Stimulated activated naive B cell treated with anti-CD40 and anti-IgM and Interleukin-4, amounts not matched to agents 10 μg/mL and 1 μg/mL and 100 μg/mL, for 72 hours (primary cell): Measurements from ENCODE around the gene APOBEC3G.

Source experiments
- ATAC-seq, 2 donors: fragments of 150-1000 bp; cut with Tn5 transposase; replicated peaks; 2 replicates each; pipeline ENCODE4 v1.10.0; 2021; ENCODE audit warnings: moderate library complexity in 1 of 2
- DNase-seq: peaks from one replicate; pipeline ENCODE4 v3.0.0; 2021
- H3K27ac Mint-ChIP-seq: one replicate; pipeline ENCODE4 v1.8.0; 2022; ENCODE audit warnings: mild to moderate bottlenecking, mixed read lengths
- H3K27me3 Mint-ChIP-seq, 2 donors: one replicate each; pipeline ENCODE4 v1.8.0; 2022; ENCODE audit warnings: mixed read lengths in 2 of 2
- H3K36me3 Mint-ChIP-seq, 2 donors: one replicate each; pipeline ENCODE4 v1.8.0; 2022; ENCODE audit warnings: mixed read lengths in 2 of 2, mild to moderate bottlenecking in 1 of 2
- H3K4me1 Mint-ChIP-seq, 2 donors: one replicate each; pipeline ENCODE4 v1.8.0; 2022; ENCODE audit warnings: mixed read lengths in 2 of 2, mild to moderate bottlenecking in 1 of 2
- H3K4me3 Mint-ChIP-seq, 2 donors: one replicate each; pipeline ENCODE4 v1.8.0; 2022; ENCODE audit warnings: mild to moderate bottlenecking in 2 of 2, mixed read lengths in 2 of 2, moderate library complexity in 1 of 2
- H3K9me3 Mint-ChIP-seq, 2 donors: one replicate each; pipeline ENCODE4 v1.8.0; 2022; ENCODE audit warnings: mixed read lengths in 2 of 2, mild to moderate bottlenecking in 1 of 2

Gene APOBEC3G

DNA sequence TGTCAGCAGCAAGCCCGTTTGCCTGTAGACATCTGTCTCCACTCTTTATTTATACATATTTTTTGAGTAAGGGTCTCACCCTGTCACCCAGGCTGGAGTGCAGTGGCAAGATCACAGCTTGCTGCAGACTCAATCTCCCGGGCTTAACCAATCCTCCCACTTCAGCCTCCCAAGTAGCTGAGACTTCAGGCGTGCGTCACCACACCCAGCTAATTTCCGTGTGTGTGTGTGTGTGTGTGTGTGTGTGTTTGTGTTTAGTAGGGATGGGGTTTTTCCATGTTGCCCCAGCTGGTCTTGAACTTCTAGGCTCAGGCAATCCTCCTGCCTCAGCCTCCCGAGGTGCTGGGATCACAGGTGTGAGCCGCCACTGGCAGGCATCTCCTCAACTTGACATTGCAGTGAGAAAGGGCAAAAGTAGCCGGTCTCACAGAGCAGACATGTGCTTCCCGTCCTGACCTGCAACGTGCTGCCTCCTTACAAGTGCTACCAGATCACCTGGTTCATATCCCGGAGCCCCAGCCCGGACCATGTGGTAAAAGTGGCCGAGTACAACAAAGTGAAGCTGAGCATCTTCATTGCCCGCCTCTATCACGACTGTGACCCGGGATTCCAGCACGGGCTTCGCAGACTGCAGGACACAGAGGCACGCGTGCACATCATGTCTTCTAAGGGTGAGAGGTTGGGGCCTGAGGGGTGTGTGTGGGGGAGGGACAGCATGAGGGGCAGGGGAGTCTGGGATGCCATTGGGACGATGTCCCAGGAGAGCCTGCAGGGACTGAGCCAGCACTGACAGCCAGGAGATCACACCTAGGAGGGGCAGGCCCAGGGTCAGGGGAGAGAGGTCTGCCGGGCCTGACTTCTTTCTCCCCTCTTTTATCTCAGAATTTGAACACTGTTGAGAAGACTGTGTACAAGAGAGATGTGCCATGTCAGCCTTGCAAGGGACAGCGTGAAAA is 14.3 kb downstream of the APOBEC3G start:
- H3K9me3 Mint-ChIP-seq, result no peaks in the 10 kb centered on the region
- no peak for DNase-seq
- H3K36me3 Mint-ChIP-seq, result peaks cover 5 to 16% of the 10 kb centered on the region in 2 donors
- H3K4me3 Mint-ChIP-seq, result no peak overlapping the region
- ATAC-seq, result no peak
- peaks cover 30 to 73% of the 10 kb centered on the region in 2 donors for H3K4me1 Mint-ChIP-seq
- H3K27ac Mint-ChIP-seq, result peak overlapping the region; percentile 9
- H3K27me3 Mint-ChIP-seq, result no peaks in the 10 kb centered on the region

DNA sequence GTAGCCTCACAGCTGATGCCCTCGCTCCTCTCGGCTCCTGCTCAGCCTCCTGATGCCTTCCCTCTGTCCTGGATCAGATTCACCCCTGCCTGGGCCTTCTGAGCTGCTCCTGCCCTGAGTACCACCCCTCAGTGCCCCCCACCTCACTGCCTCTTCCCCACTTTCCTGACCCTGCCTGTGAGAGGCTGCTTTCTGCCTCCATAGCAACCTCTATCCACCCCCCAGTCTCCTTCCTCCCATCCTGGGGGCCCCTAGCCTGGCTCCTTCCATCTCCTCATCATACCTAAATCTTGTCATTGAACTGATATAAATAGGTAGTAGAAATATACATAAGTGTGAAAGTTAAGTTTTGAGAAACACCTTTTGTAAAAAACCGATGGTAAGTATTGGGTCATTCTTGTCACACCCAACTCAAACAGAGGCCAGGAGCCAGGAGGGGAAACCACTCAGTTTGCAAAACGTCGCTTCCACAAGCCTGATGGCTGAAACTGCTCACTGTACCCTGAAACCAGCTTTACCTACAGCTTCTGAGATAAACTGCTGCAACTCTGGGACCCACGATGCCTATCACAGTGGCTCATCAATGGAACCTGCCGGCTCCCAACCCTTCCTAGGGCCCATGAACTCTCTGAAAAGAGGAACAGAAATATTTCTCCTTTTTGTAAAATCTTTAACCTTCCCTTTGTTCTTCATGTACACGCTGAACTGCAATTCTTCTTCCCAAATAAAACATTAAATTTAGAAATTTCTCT is 15.2 kb downstream of the APOBEC3G start:
- H3K4me1 Mint-ChIP-seq, result peaks cover 35 to 80% of the 10 kb centered on the region in 2 donors

DNA sequence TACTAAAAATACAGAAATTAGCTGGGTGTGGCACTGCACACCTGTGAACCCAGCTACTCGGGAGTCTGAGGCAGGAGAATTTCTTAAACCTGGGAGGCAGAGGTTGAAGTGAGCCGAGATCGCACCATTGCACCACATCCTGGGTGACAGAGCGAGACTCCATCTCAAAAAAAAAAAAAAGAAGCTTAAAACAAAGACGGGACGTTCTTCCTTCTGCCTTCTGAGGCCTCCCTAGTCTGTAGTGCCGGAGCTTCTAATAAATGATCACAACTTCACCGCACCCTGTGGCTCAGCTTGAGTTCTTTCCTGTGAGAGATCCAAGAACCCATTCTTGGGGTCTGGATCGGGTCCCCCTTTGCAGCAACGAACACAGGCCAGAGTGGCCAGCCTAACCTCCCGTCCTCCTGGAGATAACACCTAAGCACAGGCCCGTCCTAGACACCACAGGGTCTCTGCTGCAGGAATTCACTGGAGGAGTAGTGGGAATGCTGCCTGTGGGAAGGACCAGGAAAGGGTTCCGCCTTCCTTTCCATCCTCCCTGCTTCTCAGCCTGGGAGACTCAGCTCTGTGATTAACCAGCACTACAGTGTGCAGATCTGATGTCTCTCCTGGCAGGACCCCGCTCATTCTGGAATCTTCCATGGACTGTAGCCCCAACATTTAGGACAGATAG is 17.8 kb downstream of the APOBEC3G start:
- H3K9me3 Mint-ChIP-seq, result no peaks in the 10 kb centered on the region
- H3K27ac Mint-ChIP-seq, result peak overlapping the region; percentile 75
- H3K4me3 Mint-ChIP-seq, result no peak overlapping the region
- no peaks in the 10 kb centered on the region for H3K36me3 Mint-ChIP-seq
- ATAC-seq, result no peak
- peaks cover 45 to 91% of the 10 kb centered on the region in 2 donors for H3K4me1 Mint-ChIP-seq
- no peaks in the 10 kb centered on the region for H3K27me3 Mint-ChIP-seq
- DNase-seq, result no peak

More for the DNA sequence above, 15.2 kb downstream of the APOBEC3G start:
- Mint-ChIP-seq H3K27ac (peak overlapping the region; percentile 21), H3K4me3 (no peak overlapping the region), H3K9me3 (no peaks in the 10 kb centered on the region), H3K27me3 (no peaks in the 10 kb centered on the region), H3K36me3 (peaks cover under 1 to 10% of the 10 kb centered on the region in 2 donors)
- ATAC-seq (no peak), DNase-seq (no peak)

DNA sequence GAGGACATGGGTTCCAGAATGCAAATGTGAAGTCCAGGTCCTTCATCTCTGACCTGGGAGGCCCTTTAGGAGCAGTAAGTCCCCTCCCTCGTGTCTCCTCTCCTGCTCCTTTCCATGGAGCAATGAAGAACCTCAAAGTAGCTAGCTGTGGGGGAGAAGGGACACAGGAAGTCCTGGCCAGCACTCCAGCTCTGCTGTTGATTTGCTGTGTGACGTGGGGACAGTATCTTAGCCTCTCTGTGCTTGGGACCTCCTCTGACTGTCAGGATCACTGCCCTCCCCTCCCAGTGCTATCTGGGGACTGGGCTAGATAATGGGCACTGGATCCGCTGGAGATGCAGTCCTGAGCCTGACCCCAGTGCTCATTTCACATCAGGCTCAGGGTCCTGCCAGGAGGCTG is 18.9 kb downstream of the APOBEC3G start:
- peaks cover 46 to 91% of the 10 kb centered on the region in 2 donors for H3K4me1 Mint-ChIP-seq
- H3K4me3 Mint-ChIP-seq, result peak overlapping the region in 1 of 2 donors; percentile 37
- no peaks in the 10 kb centered on the region for H3K27me3 Mint-ChIP-seq
- H3K27ac Mint-ChIP-seq, result peak overlapping the region; percentile 37
- DNase-seq (no peak), ATAC-seq (no peak)
- no peaks in the 10 kb centered on the region for H3K36me3 Mint-ChIP-seq
- no peaks in the 10 kb centered on the region for H3K9me3 Mint-ChIP-seq

DNA sequence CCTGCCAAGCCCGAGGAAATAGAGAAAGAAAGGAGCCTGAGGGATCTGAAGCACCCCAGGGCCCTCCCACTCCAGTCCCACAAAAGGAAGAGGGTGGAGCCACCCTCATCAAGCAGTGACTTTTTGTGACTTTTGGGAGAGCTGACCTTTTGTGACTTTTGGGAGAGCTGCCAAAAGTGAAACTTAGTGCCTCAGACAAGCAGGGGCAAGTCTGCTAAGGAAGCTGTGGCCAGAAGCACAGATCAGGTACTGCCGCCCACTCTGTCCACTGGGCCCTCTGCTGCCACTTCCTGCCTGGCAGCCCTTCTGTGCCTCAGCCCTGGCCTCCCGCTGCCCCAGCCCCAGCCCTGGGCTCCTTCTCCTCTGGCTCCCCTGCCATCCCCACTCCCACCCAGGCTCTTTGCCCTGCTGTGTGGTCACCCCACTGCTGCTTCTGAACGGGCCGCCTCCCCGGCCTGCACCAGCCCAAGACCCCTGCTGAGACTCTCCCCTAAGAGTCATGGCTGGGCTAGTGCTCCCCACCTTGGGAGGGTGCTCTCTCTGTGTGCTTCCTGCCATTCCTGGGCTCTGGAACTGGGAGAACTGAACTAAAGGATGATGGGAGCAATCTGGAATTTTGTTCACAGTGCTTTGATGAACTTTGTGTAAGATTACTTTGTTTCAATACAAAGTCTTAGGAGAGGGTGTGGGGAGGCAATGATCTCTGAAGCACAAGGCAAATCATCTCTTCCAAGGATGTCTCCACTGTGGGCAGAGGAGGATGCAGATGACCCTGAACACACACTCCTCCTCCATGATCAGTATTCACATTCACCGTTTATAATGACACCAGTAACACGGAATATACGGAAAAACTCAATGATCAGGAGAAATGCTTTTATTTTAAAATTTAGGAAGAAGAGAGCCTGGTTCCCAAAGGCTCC is 20.3 kb downstream of the APOBEC3G start, which contains the start of gene APOBEC3H:
Gene APOBEC3H (plus strand): TSS at position 147 of the 923 bp plus-strand sequence. CDS start 3,035 bp downstream, outside the sequence.
- peaks cover 45 to 85% of the 10 kb centered on the region in 2 donors for H3K4me1 Mint-ChIP-seq
- ATAC-seq (peak; percentile 13 to 49), DNase-seq (peak; percentile 39)
- H3K4me3 Mint-ChIP-seq, result peak within 1 kb of the TSS; percentile 81
- no peaks in the 10 kb centered on the region for H3K9me3 Mint-ChIP-seq
- no peaks in the 10 kb centered on the region for H3K27me3 Mint-ChIP-seq
- peak within 1 kb of the TSS; percentile 100 for H3K27ac Mint-ChIP-seq
- H3K36me3 Mint-ChIP-seq, result no peaks in the 10 kb centered on the region

DNA sequence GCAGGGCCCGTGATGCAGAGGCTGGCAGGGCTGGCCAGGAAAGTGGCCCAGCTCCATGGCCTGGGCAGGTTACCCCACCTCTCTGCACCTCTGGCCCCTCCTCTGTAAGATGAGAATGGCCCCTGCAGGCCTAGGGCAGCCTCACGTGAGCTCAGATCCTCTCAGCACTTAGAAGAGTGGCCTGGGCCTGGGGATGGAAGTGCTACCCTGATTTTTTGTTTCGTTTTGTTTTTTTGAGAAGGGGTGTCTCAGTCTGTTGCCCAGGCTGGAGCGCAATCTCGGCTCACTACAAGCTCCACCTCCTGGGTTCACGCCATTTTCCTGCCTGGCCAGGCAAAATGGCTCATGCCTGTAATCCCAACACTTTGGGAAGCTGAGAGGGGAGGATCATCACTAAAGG is 21.0 kb downstream of the APOBEC3G start:
- Mint-ChIP-seq H3K4me1 (peaks cover 42 to 80% of the 10 kb centered on the region in 2 donors), H3K9me3 (no peaks in the 10 kb centered on the region), H3K27me3 (no peaks in the 10 kb centered on the region), H3K4me3 (peak overlapping the region; percentile 81), H3K27ac (peak overlapping the region; percentile 100), H3K36me3 (no peaks in the 10 kb centered on the region)
- ATAC-seq (no peak), DNase-seq (no peak)

DNA sequence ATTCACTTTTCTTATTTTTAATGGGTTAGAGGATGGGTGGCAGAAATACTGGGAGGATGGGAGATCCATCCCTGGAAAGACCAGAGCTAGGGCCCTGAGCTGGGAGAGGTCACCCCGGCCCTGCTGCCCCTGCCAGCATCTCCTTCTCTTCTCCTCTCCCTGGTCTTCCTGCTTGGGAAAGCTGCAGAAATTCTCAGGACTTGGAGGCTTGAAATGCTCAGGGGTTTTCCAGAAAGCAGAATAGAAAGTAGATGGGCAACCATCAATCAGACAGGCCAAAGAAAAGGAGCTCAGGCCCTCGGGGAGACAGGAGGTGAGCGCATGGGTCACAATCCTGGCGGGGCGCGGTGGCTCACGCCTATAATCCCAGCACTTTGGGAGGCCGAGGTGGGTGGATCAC is 21.5 kb downstream of the APOBEC3G start:
- H3K4me3 Mint-ChIP-seq, result peak overlapping the region; percentile 79 to 81
- no peaks in the 10 kb centered on the region for H3K27me3 Mint-ChIP-seq
- no peaks in the 10 kb centered on the region for H3K36me3 Mint-ChIP-seq
- H3K9me3 Mint-ChIP-seq, result no peaks in the 10 kb centered on the region
- H3K27ac Mint-ChIP-seq, result peak overlapping the region; percentile 100
- ATAC-seq (no peak), DNase-seq (no peak)
- peaks cover 42 to 82% of the 10 kb centered on the region in 2 donors for H3K4me1 Mint-ChIP-seq

DNA sequence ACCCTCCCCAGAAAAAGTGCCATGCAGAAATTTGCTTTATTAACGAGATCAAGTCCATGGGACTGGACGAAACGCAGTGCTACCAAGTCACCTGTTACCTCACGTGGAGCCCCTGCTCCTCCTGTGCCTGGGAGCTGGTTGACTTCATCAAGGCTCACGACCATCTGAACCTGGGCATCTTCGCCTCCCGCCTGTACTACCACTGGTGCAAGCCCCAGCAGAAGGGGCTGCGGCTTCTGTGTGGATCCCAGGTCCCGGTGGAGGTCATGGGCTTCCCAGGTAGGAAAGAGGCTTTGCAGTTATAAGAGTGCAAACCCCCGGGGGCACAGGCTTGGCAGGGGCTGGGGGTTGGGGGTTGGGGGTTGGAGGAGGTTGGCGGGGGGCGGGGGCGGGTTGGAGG is 24.2 kb downstream of the APOBEC3G start:
- peaks cover 36 to 62% of the 10 kb centered on the region in 2 donors for H3K4me1 Mint-ChIP-seq

DNA sequence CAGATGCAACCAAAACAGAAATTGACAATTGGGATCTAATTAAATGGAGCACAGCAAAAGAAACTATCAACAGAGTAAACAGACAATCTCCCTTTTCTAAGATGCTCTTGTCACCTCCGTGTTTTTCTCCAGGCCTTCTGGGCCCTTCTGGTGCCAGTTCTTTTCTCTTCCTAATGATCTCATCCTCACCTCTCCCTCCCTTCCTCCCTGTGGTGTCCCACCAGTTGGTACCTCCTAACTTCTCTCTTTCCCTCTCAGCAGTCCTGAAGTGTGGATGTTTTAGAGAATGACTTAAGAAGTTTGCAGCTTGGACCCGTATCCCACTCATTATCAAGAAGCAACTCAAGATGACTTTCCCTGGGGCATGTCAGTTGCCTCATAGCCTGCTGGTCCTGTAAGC is 26.4 kb downstream of the APOBEC3G start:
- peak overlapping the region; percentile 68 for H3K27ac Mint-ChIP-seq
- no peaks in the 10 kb centered on the region for H3K36me3 Mint-ChIP-seq
- no peaks in the 10 kb centered on the region for H3K9me3 Mint-ChIP-seq
- no peaks in the 10 kb centered on the region for H3K27me3 Mint-ChIP-seq
- DNase-seq (no peak), ATAC-seq (no peak)
- H3K4me1 Mint-ChIP-seq, result peaks cover 25 to 40% of the 10 kb centered on the region in 2 donors
- no peak overlapping the region for H3K4me3 Mint-ChIP-seq

More for the DNA sequence above, 24.2 kb downstream of the APOBEC3G start:
- H3K4me3 Mint-ChIP-seq, result peak overlapping the region; percentile 28 to 52
- DNase-seq, result no peak
- ATAC-seq, result no peak
- H3K27ac Mint-ChIP-seq, result peak overlapping the region; percentile 89
- H3K9me3 Mint-ChIP-seq, result no peaks in the 10 kb centered on the region
- H3K36me3 Mint-ChIP-seq, result no peaks in the 10 kb centered on the region
- no peaks in the 10 kb centered on the region for H3K27me3 Mint-ChIP-seq

DNA sequence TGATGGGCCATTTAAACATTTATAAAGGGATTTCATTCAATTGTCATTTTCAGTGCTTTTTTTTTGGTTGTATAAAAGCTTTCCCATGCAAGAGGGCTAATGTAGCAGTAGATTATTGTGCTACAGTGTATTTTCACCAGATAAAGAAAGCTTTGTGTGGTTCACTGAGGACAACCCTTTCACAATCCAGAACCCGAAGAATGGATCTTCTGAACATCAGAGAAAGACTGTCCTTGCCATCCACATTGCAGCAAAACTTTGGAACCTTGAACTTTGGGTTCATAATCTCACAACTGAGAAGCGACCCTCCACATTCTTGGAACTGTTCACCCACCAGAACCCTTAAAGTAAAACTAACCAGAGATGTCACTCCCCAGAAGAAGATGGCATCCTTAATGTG is 29.3 kb downstream of the APOBEC3G start:
- peaks cover 12 to 39% of the 10 kb centered on the region in 2 donors for H3K4me1 Mint-ChIP-seq
- H3K36me3 Mint-ChIP-seq, result no peaks in the 10 kb centered on the region
- no peak overlapping the region for H3K4me3 Mint-ChIP-seq

DNA sequence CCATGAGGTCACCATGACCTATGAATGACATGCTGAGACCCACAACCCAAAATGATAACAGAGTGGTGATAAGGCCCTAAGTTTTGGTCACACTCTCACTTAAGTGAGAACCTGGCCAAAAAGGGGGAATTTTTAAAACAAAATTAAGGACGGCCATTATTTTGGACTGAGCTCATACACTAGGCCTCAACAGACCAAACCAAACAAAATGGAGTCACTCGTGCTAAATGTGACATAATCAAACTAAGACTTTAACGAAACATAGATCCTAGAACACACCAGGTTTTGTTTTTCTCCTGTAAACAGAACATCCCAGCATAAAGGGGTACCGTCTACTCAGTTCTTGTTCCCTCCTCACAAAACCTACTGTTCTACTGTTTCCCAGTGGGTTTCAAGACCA is 31.4 kb downstream of the APOBEC3G start:
- Mint-ChIP-seq H3K27ac (peak overlapping the region; percentile 25), H3K4me3 (no peak overlapping the region), H3K36me3 (no peaks in the 10 kb centered on the region), H3K4me1 (peaks cover 14 to 35% of the 10 kb centered on the region in 2 donors), H3K9me3 (no peaks in the 10 kb centered on the region), H3K27me3 (no peaks in the 10 kb centered on the region)
- DNase-seq (no peak), ATAC-seq (no peak)

More for the DNA sequence above, 29.3 kb downstream of the APOBEC3G start:
- ATAC-seq, result no peak
- Mint-ChIP-seq H3K9me3 (no peaks in the 10 kb centered on the region), H3K27ac (no peak overlapping the region), H3K27me3 (no peaks in the 10 kb centered on the region)
- DNase-seq, result no peak

DNA sequence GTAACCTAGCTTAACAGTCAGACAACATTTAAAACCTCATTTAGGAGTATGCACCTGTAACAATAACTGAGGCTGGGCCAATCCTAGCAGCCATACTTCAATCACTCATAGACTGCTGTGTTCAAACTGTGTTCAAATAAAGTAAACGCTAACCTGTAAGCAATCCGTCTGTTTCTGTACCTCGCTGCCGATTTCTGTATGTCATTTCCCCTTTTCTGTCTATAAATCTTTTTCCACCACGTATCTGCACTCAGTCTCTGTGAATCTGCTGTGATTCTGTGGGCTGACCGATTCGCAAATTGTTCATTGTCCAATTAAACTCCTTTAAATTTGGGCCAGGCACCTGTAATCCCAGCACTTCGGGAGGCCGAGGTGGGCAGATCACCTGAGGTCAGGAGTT is 32.3 kb downstream of the APOBEC3G start:
- Mint-ChIP-seq H3K27ac (peak overlapping the region; percentile 77), H3K4me3 (peak overlapping the region in 1 of 2 donors; percentile 11), H3K4me1 (peaks cover 17 to 41% of the 10 kb centered on the region in 2 donors), H3K9me3 (no peaks in the 10 kb centered on the region), H3K27me3 (no peaks in the 10 kb centered on the region), H3K36me3 (no peaks in the 10 kb centered on the region)
- DNase-seq (no peak), ATAC-seq (peak; percentile 67 to 73)
